ENCODE measurements around the gene ATRN. TPM values are rescaled to one million over a fixed set of nuclear protein-coding genes. Genes with fewer than 3 reads are reported as not detected.

Gene ATRN
- total and polyA plus RNA-seq, 2 donors (not counting 3 experiments of a cell fraction or from before 2014, with no cell fraction given), result 32.3 to 33.1 TPM

DNA sequence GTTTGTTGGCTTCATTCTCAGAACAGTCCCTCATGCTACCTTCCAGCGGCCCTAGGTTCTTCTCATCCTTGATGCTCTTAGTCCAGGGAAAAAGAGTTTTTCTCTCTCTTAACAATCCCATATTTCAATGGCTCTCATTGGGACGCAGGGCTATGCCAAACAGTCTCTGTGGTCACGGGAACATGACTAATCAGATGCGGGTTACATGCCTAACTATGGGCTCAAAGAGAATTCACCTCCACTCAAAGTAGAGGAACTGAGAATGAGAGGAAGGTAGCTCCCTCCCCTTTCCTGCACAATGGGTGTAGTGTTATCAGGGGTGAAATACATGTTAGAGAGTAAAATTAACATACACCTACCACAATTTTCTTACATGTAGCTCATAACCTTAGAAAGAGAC is 18.1 kb upstream of the ATRN start:
- H3K4me2 ChIP-seq (ENCODE audit: insufficient read depth, low read length), result no peak overlapping the region
- no peaks in the 10 kb centered on the region for H4K20me1 ChIP-seq (replicated peaks; ENCODE audit: control insufficient read depth, extremely low read depth, insufficient read depth, low read length)
- dilution Hi-C loops (cut with MboI; ENCODE audit: extremely low pct_ligation_motif_present, low sequenced_read_pairs) (no loop called here), intact Hi-C loops (cut with micrococcal nuclease) (no loop called here)
- ChIA-PET CTCF (no interaction called here), POLR2A (no interaction called here)
- no peak overlapping the region for H3K27ac ChIP-seq (ENCODE audit: insufficient read depth, low read depth, low read length)
- no peaks in the 10 kb centered on the region for H3K9me3 ChIP-seq (replicated peaks; ENCODE audit: control insufficient read depth, insufficient read depth, low read length)
- TF ChIP-seq EZH2 (IDR thresholded peaks at IDR 0.05; ENCODE audit: borderline replicate concordance, low read depth, low read length, severe bottlenecking), result no peak
- TF ChIP-seq POLR2A (IDR thresholded peaks at IDR 0.05; ENCODE audit: low read depth, low read length), result no peak
- TF ChIP-seq, protein P1, sequence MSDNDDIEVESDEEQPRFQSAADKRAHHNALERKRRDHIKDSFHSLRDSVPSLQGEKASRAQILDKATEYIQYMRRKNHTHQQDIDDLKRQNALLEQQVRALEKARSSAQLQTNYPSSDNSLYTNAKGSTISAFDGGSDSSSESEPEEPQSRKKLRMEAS (IDR thresholded peaks at IDR 0.05; ENCODE audit: insufficient read depth, insufficient read length), result no peak
- no peak for TF ChIP-seq MYC (IDR thresholded peaks at IDR 0.05; ENCODE audit: low read depth, low read length)
- no peak for TF ChIP-seq FOS (IDR thresholded peaks at IDR 0.05; ENCODE audit: borderline replicate concordance, insufficient read depth, low read length)
- TF ChIP-seq JUN (IDR thresholded peaks at IDR 0.05; ENCODE audit: borderline replicate concordance, insufficient read depth, insufficient read length, low read depth), result no peak
- TF ChIP-seq, protein P2, sequence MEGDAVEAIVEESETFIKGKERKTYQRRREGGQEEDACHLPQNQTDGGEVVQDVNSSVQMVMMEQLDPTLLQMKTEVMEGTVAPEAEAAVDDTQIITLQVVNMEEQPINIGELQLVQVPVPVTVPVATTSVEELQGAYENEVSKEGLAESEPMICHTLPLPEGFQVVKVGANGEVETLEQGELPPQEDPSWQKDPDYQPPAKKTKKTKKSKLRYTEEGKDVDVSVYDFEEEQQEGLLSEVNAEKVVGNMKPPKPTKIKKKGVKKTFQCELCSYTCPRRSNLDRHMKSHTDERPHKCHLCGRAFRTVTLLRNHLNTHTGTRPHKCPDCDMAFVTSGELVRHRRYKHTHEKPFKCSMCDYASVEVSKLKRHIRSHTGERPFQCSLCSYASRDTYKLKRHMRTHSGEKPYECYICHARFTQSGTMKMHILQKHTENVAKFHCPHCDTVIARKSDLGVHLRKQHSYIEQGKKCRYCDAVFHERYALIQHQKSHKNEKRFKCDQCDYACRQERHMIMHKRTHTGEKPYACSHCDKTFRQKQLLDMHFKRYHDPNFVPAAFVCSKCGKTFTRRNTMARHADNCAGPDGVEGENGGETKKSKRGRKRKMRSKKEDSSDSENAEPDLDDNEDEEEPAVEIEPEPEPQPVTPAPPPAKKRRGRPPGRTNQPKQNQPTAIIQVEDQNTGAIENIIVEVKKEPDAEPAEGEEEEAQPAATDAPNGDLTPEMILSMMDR (IDR thresholded peaks at IDR 0.05; ENCODE audit: extremely low read depth in 1 of 2, insufficient read depth in 1 of 2, low read depth in 1 of 2, low read length in 2 of 2), result no peak
- no peak for TF ChIP-seq GATA2 (IDR thresholded peaks at IDR 0.05; ENCODE audit: insufficient read depth, insufficient read length, low read depth, low read length)
- H3K4me1 ChIP-seq (ENCODE audit: control insufficient read depth, extremely low read depth, insufficient read depth, low read length), result no peaks in the 10 kb centered on the region
- H3K27me3 ChIP-seq (ENCODE audit: control insufficient read depth in 2 of 2, insufficient read depth in 2 of 2, low read length in 2 of 2), result peaks cover 13 to 17% of the 10 kb centered on the region in 2 experiments
- FAIRE-seq (no peak), DNase-seq (ENCODE audit: low read depth, low spot score) (no peak)
- no peaks in the 10 kb centered on the region for H3K36me3 ChIP-seq (ENCODE audit: control insufficient read depth in 2 of 2, extremely low read depth in 1 of 2, insufficient read depth in 2 of 2, low read length in 2 of 2)
- no peak overlapping the region for H3K4me3 ChIP-seq (replicated peaks in 1 of 3; ENCODE audit: insufficient read depth in 1 of 3, low read depth in 1 of 3, low read length in 3 of 3)
- H2AFZ ChIP-seq (ENCODE audit: low read depth, low read length), result no peak overlapping the region
- no peaks in the 10 kb centered on the region for H3K9me1 ChIP-seq (replicated peaks; ENCODE audit: control insufficient read depth, extremely low read depth, insufficient read depth, low read length)
- no TSS peak for BruUV-seq (replicated peaks)
- H3K9ac ChIP-seq (replicated peaks; ENCODE audit: extremely low read depth, insufficient read depth, low read length), result no peak overlapping the region
- no peaks in the 10 kb centered on the region for H3K79me2 ChIP-seq (ENCODE audit: control insufficient read depth, insufficient read depth, low read length)
